Activated T-cell treated with anti-CD3 and anti-CD28 coated beads for 24 hours (primary cell): ENCODE measurements around the gene CLTRN.
"Not testable (repeated sequence)": the region's sequence is repeated elsewhere in the genome, so short reads cannot be mapped to it uniquely, and the experiment has no call there.

Experiments used
- DNase-seq: peaks from one replicate; pipeline ENCODE4 v3.0.0-alpha.2; 2020; ENCODE audit warnings: low read depth

The CLTRN gene

DNA sequence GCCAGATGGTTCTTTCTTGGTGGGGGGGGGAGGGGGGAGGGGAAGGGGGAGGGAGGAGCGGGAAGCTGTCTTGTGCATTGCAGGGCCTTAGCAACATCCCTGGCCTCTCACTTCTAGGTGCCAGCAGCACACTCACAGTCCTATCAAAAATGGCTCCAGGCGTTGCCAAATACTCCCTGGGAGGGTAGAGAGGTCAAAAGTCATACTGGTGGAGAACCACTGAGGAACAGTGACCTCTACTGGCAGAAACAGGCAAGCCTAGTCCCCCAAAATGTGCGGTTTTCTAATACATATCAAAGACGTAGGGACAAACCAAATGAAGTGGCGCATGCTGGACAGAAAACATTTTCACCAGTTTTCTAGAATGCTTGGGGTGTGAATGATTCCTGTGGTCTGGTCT is 17.1 kb downstream of the CLTRN start:
- not testable (repeated sequence) for DNase-seq

DNA sequence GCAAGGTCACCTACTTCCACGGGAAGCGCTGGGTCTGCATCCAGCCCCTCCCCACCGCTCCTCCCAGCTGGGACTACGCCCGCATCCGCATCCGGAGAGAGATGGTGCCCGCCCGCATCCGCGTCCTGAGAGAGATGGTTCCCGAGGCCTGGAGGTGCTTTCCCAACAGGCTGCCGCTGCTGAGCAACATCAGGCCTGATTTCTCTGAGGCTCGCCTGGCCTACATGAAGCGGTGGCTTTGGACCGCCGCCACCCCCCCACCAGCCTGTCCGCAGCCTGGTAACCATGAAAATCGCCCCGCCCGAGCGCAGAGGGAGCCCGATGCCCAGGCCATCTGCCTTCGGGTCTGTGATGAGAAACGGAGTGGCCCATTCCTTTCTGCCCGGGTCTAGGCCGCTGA is 18.1 kb downstream of the CLTRN start:
- DNase-seq, result no peak

DNA sequence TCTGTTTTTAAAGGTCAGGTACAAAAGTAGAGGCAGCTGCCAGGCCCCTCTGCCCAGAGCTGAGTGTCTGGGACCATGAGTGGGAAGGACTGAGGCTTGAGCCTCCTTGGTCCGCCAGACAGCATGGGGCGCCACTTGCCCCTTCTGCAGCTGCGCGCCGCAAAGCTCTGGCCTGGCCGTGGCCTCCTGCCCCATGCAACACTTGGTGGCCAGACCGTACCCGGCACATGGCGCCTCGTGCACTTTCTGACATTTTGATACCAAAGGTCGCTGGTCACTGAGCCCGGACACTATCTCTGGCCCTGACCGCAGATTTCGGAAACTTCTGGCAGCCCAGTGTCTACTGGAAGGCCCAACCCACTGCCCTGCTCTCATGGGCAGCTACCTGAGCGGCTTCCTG is 18.6 kb downstream of the CLTRN start:
- DNase-seq, result no peak

GRCh38 chrX:15645266-15645665 is 19.3 kb downstream of the CLTRN start:
- no peak for DNase-seq

DNA sequence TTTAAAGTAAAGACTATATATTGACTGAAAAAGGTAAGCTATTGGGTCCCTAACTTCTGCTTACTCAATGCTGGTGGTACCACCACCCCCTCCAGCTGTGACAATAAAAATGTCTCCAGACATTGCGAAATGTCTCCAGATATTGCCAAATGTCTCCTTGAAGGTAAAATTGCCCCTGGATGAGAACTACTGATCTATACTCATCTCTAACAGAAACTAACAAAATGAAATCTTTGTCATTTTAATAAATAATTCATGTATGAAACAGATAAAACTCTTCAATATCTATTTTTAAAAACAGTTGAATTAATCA is 20.1 kb downstream of the CLTRN start:
- DNase-seq, result no peak

DNA sequence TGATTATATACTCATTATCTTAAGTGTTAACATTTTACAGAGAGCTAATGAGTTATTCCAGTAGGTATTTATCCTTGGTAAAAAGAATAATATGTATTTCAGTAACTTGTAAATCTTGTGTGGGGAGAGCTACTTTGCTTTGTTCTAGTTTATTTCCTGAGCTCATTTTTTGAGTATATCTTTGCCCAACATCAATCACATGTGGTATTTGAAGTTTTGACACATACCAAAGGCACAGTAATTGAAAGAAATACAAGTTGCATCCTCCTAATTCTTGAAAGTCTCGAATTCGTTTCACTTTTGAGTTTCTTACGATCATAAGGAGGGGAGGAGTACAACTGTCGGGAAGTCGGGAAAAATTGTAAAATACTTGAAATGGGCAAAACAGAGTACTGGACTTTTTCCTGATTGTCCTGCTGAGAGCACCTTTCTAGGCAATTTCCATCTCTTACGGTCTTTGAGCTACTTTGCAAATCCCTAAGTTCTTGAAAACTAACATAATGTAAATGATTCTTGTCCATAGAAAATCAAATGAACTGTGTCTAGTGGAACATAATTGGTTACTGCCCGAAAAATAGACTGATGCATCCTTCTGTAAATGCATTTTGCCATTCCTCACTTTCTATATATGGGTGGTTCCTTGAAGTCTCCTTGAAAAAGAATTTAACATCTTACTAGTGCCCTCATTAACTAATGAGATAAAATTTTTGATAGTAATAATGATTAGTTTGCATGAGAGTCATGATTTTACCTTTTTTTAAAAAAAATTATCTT is 20.6 kb downstream of the CLTRN start:
- no peak for DNase-seq

DNA sequence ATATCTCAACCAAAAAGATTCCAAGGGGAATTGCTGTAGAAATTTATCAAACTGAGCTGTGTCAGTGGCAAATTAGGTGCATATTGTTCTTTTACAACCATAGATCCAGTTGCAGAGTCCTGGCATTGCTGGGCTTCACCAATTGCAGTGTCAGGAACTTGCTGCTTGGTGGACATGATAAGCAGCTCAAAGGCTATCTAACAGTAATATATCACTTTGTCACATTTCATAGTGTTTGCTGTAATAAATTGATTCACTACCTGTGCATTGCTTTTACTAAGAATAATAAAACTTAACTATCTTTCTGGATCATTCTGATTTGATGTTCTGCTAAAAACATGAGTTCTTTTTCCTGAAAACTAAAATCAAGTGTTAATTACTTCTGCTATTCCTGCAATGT is 33.0 kb downstream of the CLTRN start:
- no peak for DNase-seq

DNA sequence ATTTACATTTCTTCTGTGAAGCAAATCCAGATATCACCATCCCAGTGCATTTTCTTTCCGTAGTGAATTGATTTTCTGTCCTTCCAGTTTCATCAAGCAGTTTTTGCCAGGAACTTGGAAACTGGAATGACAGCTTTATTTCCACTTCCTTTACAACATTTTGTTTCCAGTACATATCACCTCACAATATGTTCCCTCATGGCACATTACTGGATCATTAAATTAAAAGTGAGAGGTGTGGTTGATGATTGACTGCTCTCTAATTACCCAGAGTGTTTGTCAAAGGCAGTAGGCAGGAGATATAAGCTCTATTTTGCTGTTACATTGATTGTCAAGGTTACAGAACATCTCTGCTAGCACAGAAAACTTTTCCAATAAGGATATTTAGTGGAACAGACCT is 41.6 kb downstream of the CLTRN start:
- no peak for DNase-seq

GRCh38 chrX:15619053-15619755 is 45.4 kb downstream of the CLTRN start:
- no peak for DNase-seq

GRCh38 chrX:15617111-15617510 is 47.5 kb downstream of the CLTRN start:
- no peak for DNase-seq

GRCh38 chrX:15616531-15616930 is 48.1 kb downstream of the CLTRN start:
- DNase-seq, result no peak

GRCh38 chrX:15607067-15607466 is 57.5 kb downstream of the CLTRN start:
- DNase-seq, result no peak

- no peak for DNase-seq
Observed at GRCh38 chrX:15606136-15606535, 58.5 kb downstream of the CLTRN start.

- DNase-seq, result no peak
Observed at GRCh38 chrX:15605226-15605625, 59.4 kb downstream of the CLTRN start.

GRCh38 chrX:15602761-15603160 is 61.8 kb downstream of the CLTRN start:
- DNase-seq, result no peak

- no peak for DNase-seq
Observed at GRCh38 chrX:15601932-15602331, 62.7 kb downstream of the CLTRN start.

GRCh38 chrX:15600745-15601144 is 63.9 kb downstream of the CLTRN start, which contains the start of gene ACE2:
ACE2 (minus strand) TSS chrX:15600960; CDS start chrX:15600911, 49 bp downstream.
- DNase-seq, result no peak

DNA sequence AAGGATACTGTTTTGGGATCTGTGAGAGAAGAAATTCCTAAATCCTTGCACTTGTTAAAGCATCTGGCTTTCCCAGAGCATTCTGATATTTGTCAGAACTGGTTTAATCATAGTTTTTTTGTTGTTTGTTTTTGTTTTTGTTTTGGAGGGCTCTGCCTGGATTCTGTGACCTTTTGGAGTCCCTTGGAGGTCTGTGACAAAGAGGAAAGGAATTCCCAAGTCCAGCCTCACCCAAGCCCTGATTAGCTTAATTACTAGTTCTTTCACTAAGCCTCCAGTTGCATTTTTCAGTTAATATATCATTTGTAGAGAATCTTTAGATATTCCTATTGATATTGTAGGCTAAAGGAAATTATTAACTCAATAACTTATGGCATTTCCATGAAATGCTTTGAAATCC is 64.6 kb downstream of the CLTRN start:
- no peak for DNase-seq

- DNase-seq, result no peak
Observed at GRCh38 chrX:15599461-15599860, 65.1 kb downstream of the CLTRN start.

GRCh38 chrX:15598026-15598425 is 66.6 kb downstream of the CLTRN start:
- DNase-seq, result no peak

DNA sequence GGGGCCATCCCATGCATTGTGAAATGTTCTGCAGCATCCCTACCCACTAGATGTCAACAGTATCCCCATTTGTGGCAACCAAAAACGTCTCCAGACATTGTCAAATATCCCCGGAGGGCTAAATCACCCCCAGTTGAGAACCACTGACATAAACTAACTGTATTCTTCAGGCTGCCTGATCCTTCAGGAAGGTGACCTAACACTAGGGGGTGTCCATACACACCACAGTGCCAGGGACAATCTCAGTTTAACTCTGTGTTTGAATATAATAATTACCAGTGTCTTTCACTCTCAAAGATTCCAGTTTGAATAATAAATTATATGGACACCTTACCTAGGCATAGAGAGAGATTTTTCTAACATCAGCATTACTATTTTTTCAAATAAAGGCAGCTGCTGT is 70.2 kb downstream of the CLTRN start:
- DNase-seq, result no peak

DNA sequence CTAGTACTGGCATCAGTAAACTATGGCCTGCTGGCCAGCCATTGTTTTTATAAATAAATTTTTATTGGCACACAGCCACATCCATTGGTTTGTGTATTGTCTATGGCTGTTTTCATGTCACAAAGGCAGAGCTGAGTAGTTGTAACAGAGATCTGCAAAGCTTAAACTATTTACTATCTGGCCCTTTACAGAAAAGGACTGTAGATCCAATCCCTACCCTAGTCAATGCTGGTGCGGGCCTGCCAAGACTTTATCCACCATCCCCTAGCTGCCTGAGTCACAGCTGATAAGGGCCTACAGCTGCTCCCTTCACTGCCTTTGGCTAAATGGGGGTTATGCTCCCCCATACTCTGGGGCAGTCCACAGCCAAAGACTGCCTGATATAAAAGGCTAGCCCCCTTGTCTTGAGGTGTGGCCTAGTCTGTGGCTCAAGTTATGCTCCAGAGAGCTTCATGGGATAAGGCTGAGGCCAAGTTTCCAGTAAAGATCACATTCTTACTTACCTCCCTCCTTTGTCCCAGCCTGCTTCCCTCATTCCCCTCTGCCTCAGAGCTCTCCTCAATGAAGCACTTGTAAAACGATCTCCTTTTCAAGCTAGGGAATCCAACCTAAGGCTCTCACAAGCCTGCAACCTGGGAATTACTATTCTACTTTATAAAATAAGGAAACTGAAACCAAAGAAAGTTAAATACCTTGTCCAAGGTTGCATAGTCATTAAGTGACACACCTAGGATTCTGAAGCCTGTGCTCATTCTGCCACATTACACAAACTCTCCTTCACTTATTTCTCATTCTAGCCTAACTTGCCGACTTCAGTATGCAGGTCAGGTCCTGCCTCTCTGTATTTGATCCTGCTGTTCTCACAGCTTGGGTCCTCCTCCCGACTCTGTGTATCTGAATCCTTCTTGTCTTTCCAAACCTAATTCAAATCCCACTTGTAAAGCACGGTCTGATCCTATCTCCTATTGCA is 84.5 kb downstream of the CLTRN start:
- DNase-seq, result no peak
